ENCODE data around the gene AKAP1.

AKAP1 gene

GRCh38 chr17:57132663-57133062 lies 47.6 kb downstream of the AKAP1 start:
- no peak for FAIRE-seq

GRCh38 chr17:57133486-57133885 lies 48.4 kb downstream of the AKAP1 start:
- no peak for FAIRE-seq

- FAIRE-seq = no peak
Observed at GRCh38 chr17:57135026-57135788, 50.2 kb downstream of the AKAP1 start.

GRCh38 chr17:57135789-57136291 lies 50.8 kb downstream of the AKAP1 start:
- no peak for FAIRE-seq

GRCh38 chr17:57136355-57136754 lies 51.3 kb downstream of the AKAP1 start:
- no peak for FAIRE-seq

- no peak for FAIRE-seq
Observed at GRCh38 chr17:57138030-57138911, 53.2 kb downstream of the AKAP1 start.

- FAIRE-seq = no peak
Observed at GRCh38 chr17:57138956-57139576, 54.0 kb downstream of the AKAP1 start.

GRCh38 chr17:57140316-57140715 lies 55.3 kb downstream of the AKAP1 start:
- no peak for FAIRE-seq

- no peak for FAIRE-seq
Observed at GRCh38 chr17:57142925-57143324, 57.9 kb downstream of the AKAP1 start.

- FAIRE-seq = no peak
Observed at GRCh38 chr17:57143361-57143760, 58.3 kb downstream of the AKAP1 start.

- FAIRE-seq = no peak
Observed at GRCh38 chr17:57143919-57144318, 58.9 kb downstream of the AKAP1 start.

- FAIRE-seq = no peak
Observed at GRCh38 chr17:57144567-57144966, 59.5 kb downstream of the AKAP1 start.

GRCh38 chr17:57145347-57145746 lies 60.3 kb downstream of the AKAP1 start:
- no peak for FAIRE-seq

- FAIRE-seq = no peak
Observed at GRCh38 chr17:57146273-57146672, 61.2 kb downstream of the AKAP1 start.

GRCh38 chr17:57151798-57152197 lies 66.8 kb downstream of the AKAP1 start:
- no peak for FAIRE-seq

- no peak for FAIRE-seq
Observed at GRCh38 chr17:57152967-57153528, 68.0 kb downstream of the AKAP1 start.

- FAIRE-seq = no peak
Observed at GRCh38 chr17:57154921-57155320, 69.9 kb downstream of the AKAP1 start.

- FAIRE-seq = no peak
Observed at GRCh38 chr17:57158325-57158724, 73.3 kb downstream of the AKAP1 start.

GRCh38 chr17:57158795-57159194 lies 73.7 kb downstream of the AKAP1 start:
- no peak for FAIRE-seq

- no peak for FAIRE-seq
Observed at GRCh38 chr17:57160624-57161023, 75.6 kb downstream of the AKAP1 start.

GRCh38 chr17:57164814-57165213 lies 79.8 kb downstream of the AKAP1 start:
- no peak for FAIRE-seq

GRCh38 chr17:57165754-57166153 lies 80.7 kb downstream of the AKAP1 start:
- no peak for FAIRE-seq

GRCh38 chr17:57166803-57167202 lies 81.8 kb downstream of the AKAP1 start:
- no peak for FAIRE-seq

Data from islet of Langerhans (tissue), 1 donor.